Right renal cortex interstitium (tissue), 3 donors: ENCODE measurements around the gene PIRT. TPM values are rescaled to one million over a fixed set of nuclear protein-coding genes. Genes with fewer than 3 reads are reported as not detected.

Experiments
- DNase-seq, 3 donors: peaks; one replicate each; pipeline ENCODE4 v3.0.0-alpha.2; 2013; ENCODE audit warnings: low read depth in 3 of 3, low spot score in 2 of 3
- polyA plus RNA-seq, 3 donors: library from polyadenylated mRNA; unstranded; fragments of 120-200 nt; gene quantifications; one replicate each; pipeline ENCODE4 v1.2.1, GENCODE V29; 2013; ENCODE audit not compliant: insufficient read length in 3 of 3

PIRT gene
- polyA plus RNA-seq, 3 donors: not detected

DNA sequence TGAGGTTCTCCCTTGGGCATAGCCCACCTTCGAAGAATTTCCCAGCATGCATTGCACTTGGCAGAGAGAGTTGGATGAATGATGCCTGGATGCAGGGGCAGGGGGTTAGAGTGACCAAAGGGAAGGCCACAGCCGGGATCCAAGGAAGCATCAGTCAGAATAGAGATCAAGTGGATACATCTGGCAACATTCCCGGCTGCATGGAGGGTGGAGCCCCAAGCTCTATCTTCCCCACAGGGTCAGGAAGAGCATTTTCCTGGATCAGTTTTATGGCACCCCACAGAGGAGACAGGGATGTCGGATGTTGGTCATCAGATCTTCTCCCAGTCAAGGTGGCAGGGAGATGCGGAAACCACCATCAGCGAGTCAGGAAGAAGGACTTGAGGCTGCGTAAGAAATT lies 13.0 kb downstream of the PIRT start:
- DNase-seq: no peak

- DNase-seq: no peak
Measured at GRCh38 chr17:10821770-10822169, 16.1 kb downstream of the PIRT start.

DNA sequence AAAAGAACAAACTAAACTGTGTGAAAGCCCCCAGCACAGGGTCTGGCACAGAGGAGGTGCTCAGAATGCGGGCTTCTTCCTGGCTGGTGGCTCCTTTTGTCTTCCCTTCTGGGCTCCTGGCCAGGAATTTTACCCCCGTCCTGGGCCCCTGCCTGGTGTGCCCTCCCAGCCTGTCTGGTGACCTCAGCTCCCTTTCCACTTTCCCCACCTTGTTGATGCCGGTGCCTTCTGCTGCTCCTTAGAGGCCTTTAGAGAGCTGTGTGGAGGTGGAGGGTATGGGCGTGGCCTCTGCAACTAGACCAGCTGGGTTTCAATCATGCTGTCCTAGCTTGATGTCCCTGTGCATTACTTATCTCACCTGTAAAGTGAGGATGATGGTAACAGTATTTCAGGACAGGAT lies 16.8 kb downstream of the PIRT start:
- DNase-seq: no peak

DNA sequence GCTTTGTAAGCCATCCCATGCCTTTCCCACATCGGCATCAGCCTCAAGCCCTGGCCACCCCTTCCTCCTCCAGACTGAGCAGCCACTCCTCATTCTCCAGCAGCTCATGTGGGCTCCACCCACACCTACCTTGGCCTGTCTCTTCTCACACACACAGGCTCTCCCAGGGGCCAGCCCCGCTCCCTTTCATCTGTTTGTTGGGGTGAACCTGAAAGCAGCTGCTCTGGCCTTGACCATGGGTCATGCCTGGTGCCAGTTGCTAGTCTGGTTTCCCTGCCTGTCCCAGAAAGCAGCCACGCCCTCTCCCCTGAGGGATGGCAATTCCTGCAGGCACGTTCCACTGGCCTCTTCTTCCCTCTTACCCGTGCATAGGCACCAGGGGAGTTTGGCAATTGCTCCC lies 22.6 kb downstream of the PIRT start:
- DNase-seq: no peak

GRCh38 chr17:10814075-10814474 lies 23.8 kb downstream of the PIRT start:
- DNase-seq: no peak

GRCh38 chr17:10812674-10813073 lies 25.2 kb downstream of the PIRT start:
- no peak for DNase-seq

DNA sequence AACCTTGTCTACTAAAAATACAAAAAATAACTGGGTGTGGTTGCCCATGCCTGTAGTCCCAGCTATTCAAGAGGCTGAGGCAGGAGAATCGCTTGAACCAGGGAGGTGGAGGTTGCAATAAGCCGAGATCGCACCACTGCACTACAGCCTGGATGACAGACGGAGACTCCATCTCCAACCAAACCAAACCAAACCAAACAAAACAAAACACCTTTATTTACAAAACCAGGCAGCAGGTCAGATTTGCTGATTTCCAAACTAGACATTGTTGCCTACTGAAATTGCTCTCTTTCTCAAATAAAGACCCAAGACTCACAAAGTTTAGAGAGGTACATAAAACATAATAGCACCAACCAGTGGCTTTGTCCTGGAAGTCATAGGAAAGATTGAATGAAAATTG lies 28.3 kb downstream of the PIRT start:
- DNase-seq: no peak

- no peak for DNase-seq
Measured at GRCh38 chr17:10807704-10808128, 30.2 kb downstream of the PIRT start.

DNA sequence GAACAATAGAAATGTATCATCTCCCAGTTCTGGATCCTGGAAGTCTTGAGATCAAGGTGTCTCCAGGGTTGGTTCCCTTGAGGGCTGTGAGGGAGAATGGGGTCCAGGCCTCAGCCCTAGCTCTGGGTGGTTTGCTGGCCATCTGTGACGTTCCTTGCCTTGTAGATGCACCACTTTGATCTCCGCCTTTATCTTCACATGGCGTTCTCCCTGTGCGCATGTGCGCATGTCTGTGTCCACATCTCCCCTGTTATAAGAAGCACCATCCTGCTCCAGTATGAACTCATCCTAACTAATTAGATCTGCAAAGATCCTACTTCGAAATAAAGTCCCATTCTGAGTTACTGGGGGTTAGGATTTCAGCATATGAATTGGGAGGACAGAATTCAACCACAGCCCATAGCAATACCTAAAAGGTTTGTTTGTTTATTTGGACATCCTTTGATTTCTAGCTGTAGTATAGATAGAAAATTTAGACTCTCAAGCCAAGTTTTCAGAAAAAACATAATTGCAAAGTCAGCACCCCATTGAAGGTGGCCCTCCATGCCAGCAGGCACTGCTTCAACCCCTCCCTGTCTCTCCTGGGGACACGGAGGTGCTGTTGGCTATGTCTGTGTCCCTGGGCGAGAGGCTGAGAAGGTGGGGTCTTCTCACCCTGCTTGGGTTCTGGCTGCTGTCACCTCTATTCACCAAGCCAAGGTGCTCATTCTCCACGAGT lies 31.2 kb downstream of the PIRT start:
- no peak for DNase-seq

GRCh38 chr17:10805911-10806310 lies 32.0 kb downstream of the PIRT start:
- no peak for DNase-seq

- DNase-seq: no peak
Measured at GRCh38 chr17:10804546-10804945, 33.3 kb downstream of the PIRT start.

- DNase-seq: no peak
Measured at GRCh38 chr17:10803830-10804475, 33.9 kb downstream of the PIRT start, which contains the start of gene TMEM238L. Gene TMEM238L (minus strand): TSS chr17:10804099. CDS start chr17:10803963, 136 bp downstream.

DNA sequence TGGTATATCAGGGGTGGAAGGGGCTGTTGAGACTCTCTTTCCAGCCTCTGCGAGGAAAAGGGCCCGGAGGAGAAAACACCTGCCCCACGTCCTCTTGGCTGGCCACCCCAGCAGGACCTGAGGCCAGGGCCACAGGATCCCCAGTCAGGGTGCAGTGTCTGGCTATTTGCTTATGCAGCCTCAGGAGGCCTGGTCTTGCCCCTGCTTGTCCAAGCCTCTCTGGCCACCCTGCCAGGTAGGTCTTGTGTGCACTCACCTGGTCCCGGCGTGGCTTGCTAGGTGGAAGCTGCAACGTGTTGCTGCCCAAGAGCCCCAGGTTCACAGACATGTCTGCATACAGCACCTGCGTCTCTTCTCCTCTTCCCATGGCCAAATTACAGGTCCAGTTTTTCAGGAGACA lies 34.5 kb downstream of the PIRT start:
- DNase-seq: no peak

- DNase-seq: no peak
Measured at GRCh38 chr17:10802496-10803284, 35.2 kb downstream of the PIRT start.

GRCh38 chr17:10799407-10799806 lies 38.5 kb downstream of the PIRT start:
- DNase-seq: no peak

DNA sequence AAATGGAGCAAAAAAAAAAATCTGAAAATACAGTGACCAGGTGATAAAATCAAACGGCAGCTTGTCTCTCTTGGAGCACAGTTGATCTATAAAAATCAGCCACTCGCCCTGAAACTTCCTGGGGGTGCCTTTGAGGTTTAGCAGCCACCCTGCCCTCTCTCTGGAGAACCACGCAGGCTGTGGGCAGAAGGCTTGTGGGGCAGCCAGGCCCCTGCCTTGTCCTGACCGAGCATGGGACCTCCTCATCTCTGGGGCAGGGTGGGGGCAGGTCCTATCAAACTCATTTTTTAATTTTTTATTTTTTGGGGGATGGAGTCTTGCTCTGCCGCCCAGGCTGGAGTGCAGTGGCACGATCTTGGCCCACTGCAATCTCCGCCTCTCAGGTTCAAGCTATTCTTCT lies 39.0 kb downstream of the PIRT start:
- DNase-seq: no peak

GRCh38 chr17:10798332-10798749 lies 39.5 kb downstream of the PIRT start:
- DNase-seq: no peak

GRCh38 chr17:10797476-10798328 lies 40.2 kb downstream of the PIRT start:
- no peak for DNase-seq

GRCh38 chr17:10793816-10794215 lies 44.1 kb downstream of the PIRT start:
- DNase-seq: no peak

- no peak for DNase-seq
Measured at GRCh38 chr17:10793256-10793655, 44.6 kb downstream of the PIRT start.

DNA sequence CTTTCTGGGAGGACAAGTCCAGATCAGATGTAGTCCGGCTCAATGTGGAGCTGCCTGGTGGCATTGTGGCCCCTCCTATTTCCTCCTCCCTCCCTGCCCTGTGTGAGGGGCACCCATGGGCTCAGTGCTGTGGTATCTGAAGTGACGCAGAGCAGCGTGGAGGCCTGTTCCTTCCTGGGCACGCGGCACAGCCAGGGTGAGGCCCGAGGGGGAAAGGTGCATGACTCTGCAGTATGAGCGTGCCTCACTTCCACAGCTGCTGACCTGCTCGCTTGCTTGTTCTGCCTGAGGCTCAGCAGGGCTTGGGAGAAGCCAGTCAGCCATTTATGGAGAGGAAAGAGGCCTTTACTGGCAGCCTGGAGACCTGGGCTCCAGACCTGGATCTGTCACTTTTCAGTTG lies 45.7 kb downstream of the PIRT start:
- no peak for DNase-seq
